Smooth muscle cell (in vitro differentiated cells): ENCODE data around the gene RHEB. TPM values are rescaled to one million over a fixed set of nuclear protein-coding genes. Genes with fewer than 3 reads are reported as not detected.

ENCODE experiments used
- DNase-seq: peaks from one replicate; lab custom pipeline; 2025; ENCODE audit not compliant: unreplicated experiment; lab: John Stamatoyannopoulos, UW
- H2AFZ ChIP-seq: fragments of 200-600 bp; sonication (generic); 2 replicates; pipeline ENCODE4 v1.6.0; 2016; ENCODE audit warnings: antibody characterized with exemption, low read depth, mild to moderate bottlenecking
- H3F3A ChIP-seq: fragments of 200-600 bp; sonication (generic); 2 replicates; pipeline ENCODE4 v1.6.0; 2017; ENCODE audit warnings: antibody characterized with exemption, low read depth
- H3K27ac ChIP-seq: fragments of 200-600 bp; sonication (generic); 2 replicates; pipeline ENCODE4 v1.5.1; 2016; ENCODE audit warnings: low read depth, mild to moderate bottlenecking
- H3K27me3 ChIP-seq: fragments of 200-600 bp; sonication (generic); 2 replicates; pipeline ENCODE4 v1.6.1; 2016; ENCODE audit warnings: low read depth, mild to moderate bottlenecking
- H3K36me3 ChIP-seq: fragments of 200-600 bp; sonication (generic); 2 replicates; pipeline ENCODE4 v1.5.1; 2016; ENCODE audit warnings: low read depth
- H3K4me1 ChIP-seq: fragments of 200-600 bp; sonication (generic); 2 replicates; pipeline ENCODE4 v1.5.1; 2016; ENCODE audit warnings: low read depth
- H3K4me2 ChIP-seq: fragments of 200-600 bp; sonication (generic); 2 replicates; pipeline ENCODE4 v1.6.0; 2016; ENCODE audit warnings: mild to moderate bottlenecking
- H3K4me3 ChIP-seq: fragments of 200-600 bp; sonication (generic); 2 replicates; pipeline ENCODE4 v1.5.1; 2016; ENCODE audit warnings: mild to moderate bottlenecking
- H3K79me2 ChIP-seq: fragments of 200-600 bp; sonication (generic); 2 replicates; pipeline ENCODE4 v1.6.0; 2016; ENCODE audit warnings: low read depth, mild to moderate bottlenecking
- H3K9ac ChIP-seq: fragments of 200-600 bp; sonication (generic); 2 replicates; pipeline ENCODE4 v1.6.0; 2016; ENCODE audit warnings: low read depth
- H3K9me3 ChIP-seq: fragments of 200-600 bp; sonication (generic); replicated peaks from 2 replicates; pipeline ENCODE4 v1.5.1; 2016; ENCODE audit warnings: low read depth
- H4K20me1 ChIP-seq: fragments of 200-600 bp; sonication (generic); 2 replicates; pipeline ENCODE4 v1.6.0; 2016; ENCODE audit warnings: low read depth
- CTCF ChIP-seq: fragments of 200-600 bp; sonication (generic); IDR thresholded peaks from 2 replicates; pipeline ENCODE4 v1.5.1; 2017; ENCODE audit warnings: borderline replicate concordance, mild to moderate bottlenecking, antibody characterized with exemption; ENCODE audit not compliant: insufficient read depth, poor library complexity, severe bottlenecking
- WGBS: methylation state at CpG from one replicate; pipeline ENCODE4 v1.1.7; 2016; ENCODE audit warnings: low lambda C conversion rate; 5-methylcytosine and 5-hydroxymethylcytosine counted together
- polyA plus RNA-seq: library from polyadenylated mRNA; unstranded; fragments of >200 nt; fragmentation: Nextera tagmentation; extraction: Ambion mirVana; gene quantifications from 2 replicates; pipeline ENCODE4 v1.2.1, GENCODE V29; 2016
- total RNA-seq: library from RNA; depleted of rRNA; stranded (reverse); fragments of >200 nt; gene quantifications from 2 replicates; pipeline ENCODE4 v1.2.3, GENCODE V29; 2014

The RHEB gene
- total and polyA plus RNA-seq, 2 experiments from 2014 or later: 115 to 151 TPM

- WGBS: 50% methylated on average over 5 of the region's 5 CpGs
- H3K4me2 ChIP-seq: no peak overlapping the region
- H3K79me2 ChIP-seq: no peaks in the 10 kb centered on the region
- DNase-seq: no peak
- no peaks in the 10 kb centered on the region for H3K36me3 ChIP-seq
- no peak for TF ChIP-seq CTCF
- peaks cover 39% of the 10 kb centered on the region for H3K4me1 ChIP-seq
- no peaks in the 10 kb centered on the region for H4K20me1 ChIP-seq
- H3K27ac ChIP-seq: peak overlapping the region; percentile 93
- H3K9me3 ChIP-seq: no peaks in the 10 kb centered on the region
- no peaks in the 10 kb centered on the region for H3K27me3 ChIP-seq
- no peak overlapping the region for H3K4me3 ChIP-seq
- no peak overlapping the region for H2AFZ ChIP-seq
- H3K9ac ChIP-seq: no peak overlapping the region
- peaks cover 32% of the 10 kb centered on the region for H3F3A ChIP-seq
Measured at GRCh38 chr7:151424799-151425198, 94.9 kb downstream of the RHEB start.

GRCh38 chr7:151423936-151424335 lies 95.8 kb downstream of the RHEB start:
- Histone ChIP-seq H3K9me3 (no peaks in the 10 kb centered on the region), H3K9ac (no peak overlapping the region), H3K79me2 (no peaks in the 10 kb centered on the region), H3K27ac (no peak overlapping the region), H4K20me1 (no peaks in the 10 kb centered on the region), H3K4me2 (no peak overlapping the region), H3K4me1 (peaks cover 30% of the 10 kb centered on the region), H3K36me3 (no peaks in the 10 kb centered on the region), H3F3A (peaks cover 25% of the 10 kb centered on the region), H3K27me3 (no peaks in the 10 kb centered on the region), H2AFZ (no peak overlapping the region), H3K4me3 (no peak overlapping the region)
- 91% methylated on average over 5 of the region's 5 CpGs for WGBS
- TF ChIP-seq CTCF: no peak
- no peak for DNase-seq

GRCh38 chr7:151423226-151423625 lies 96.5 kb downstream of the RHEB start:
- Histone ChIP-seq H3K4me2 (no peak overlapping the region), H3K27me3 (no peaks in the 10 kb centered on the region), H3K4me3 (no peak overlapping the region), H3F3A (peaks cover 23% of the 10 kb centered on the region), H2AFZ (no peak overlapping the region), H3K27ac (no peak overlapping the region), H3K9ac (no peak overlapping the region), H3K36me3 (no peaks in the 10 kb centered on the region), H3K4me1 (peaks cover 23% of the 10 kb centered on the region), H3K79me2 (no peaks in the 10 kb centered on the region), H4K20me1 (no peaks in the 10 kb centered on the region), H3K9me3 (no peaks in the 10 kb centered on the region)
- TF ChIP-seq CTCF: no peak
- DNase-seq: no peak
- 87% methylated on average over 7 of the region's 7 CpGs for WGBS

DNA sequence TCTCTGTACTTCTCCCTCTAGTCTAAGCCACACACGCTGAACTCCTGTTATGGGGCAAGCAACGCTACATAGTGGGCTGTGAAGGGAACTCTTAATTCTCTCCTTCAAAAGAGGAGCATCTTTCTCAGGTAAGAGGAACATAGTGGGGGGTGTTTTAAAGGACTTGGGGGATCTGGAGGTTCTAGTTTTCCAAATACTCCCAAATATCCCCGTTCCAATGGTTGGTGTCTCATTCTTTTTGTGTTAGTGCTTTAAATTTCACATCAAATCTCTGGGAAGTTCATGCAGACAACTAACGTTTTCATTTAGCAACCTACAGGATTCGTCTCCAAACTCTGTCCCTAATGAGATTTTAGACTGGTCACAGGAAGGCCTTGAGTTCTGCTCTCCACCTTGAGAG lies 97.5 kb downstream of the RHEB start:
- no peaks in the 10 kb centered on the region for H3K79me2 ChIP-seq
- peaks cover 22% of the 10 kb centered on the region for H3F3A ChIP-seq
- no peak overlapping the region for H3K27ac ChIP-seq
- H3K9ac ChIP-seq: no peak overlapping the region
- no peaks in the 10 kb centered on the region for H3K36me3 ChIP-seq
- no peaks in the 10 kb centered on the region for H3K27me3 ChIP-seq
- H2AFZ ChIP-seq: no peak overlapping the region
- no peak overlapping the region for H3K4me3 ChIP-seq
- no peaks in the 10 kb centered on the region for H3K9me3 ChIP-seq
- WGBS: 88% methylated on average over 5 of the region's 5 CpGs
- H4K20me1 ChIP-seq: no peaks in the 10 kb centered on the region
- DNase-seq: no peak
- no peak for TF ChIP-seq CTCF
- no peak overlapping the region for H3K4me2 ChIP-seq
- H3K4me1 ChIP-seq: peaks cover 13% of the 10 kb centered on the region
